Loucy (cell line): ENCODE measurements around the gene CNPY1.

Experiments
- CTCF ChIP-seq: fragments of 200-600 bp; sonication (generic); conservative IDR thresholded peaks from 2 replicates; pipeline ENCODE4 v1.5.1; 2014; ENCODE audit warnings: mild to moderate bottlenecking, antibody characterized with exemption, low read length
- EZH2phosphoT487 ChIP-seq: fragments of 200-600 bp; IDR thresholded peaks from 2 replicates; pipeline ENCODE4 v1.6.1; 2018; ENCODE audit warnings: antibody characterized with exemption, mild to moderate bottlenecking, moderate library complexity, borderline replicate concordance

- TF ChIP-seq CTCF, result no peak
- TF ChIP-seq EZH2phosphoT487, result no peak
These were observed 76.2 kb downstream of the CNPY1 start for GRCh38 chr7:155470186-155470487.
